Astrocyte (in vitro differentiated cells and primary cell): Measurements from ENCODE around the gene LRSAM1. TPM values are rescaled to one million over a fixed set of nuclear protein-coding genes. Genes with fewer than 3 reads are reported as not detected.

Source experiments
- DNase-seq: peaks from one replicate; pipeline ENCODE4 v3.0.0-alpha.2; 2010; ENCODE audit warnings: low read depth
- FAIRE-seq: peaks from 2 replicates; lab custom pipeline; 2011; peaks lifted over from hg19 to GRCh38; lab: Jason Lieb, UNC
- H2AFZ ChIP-seq: 2 replicates; pipeline ENCODE4 v1.6.0; 2012; ENCODE audit warnings: low read depth, low read length, inconsistent platforms
- H3K27ac ChIP-seq: 2 replicates; pipeline ENCODE4 v1.5.1; 2011; ENCODE audit warnings: low read depth, low read length, inconsistent platforms
- H3K27me3 ChIP-seq: 2 replicates; pipeline ENCODE4 v1.6.0; 2011; ENCODE audit warnings: low read length, inconsistent platforms; ENCODE audit not compliant: insufficient read depth
- H3K36me3 ChIP-seq: 2 replicates; pipeline ENCODE4 v1.5.1; 2011; ENCODE audit warnings: low read length, inconsistent platforms; ENCODE audit not compliant: insufficient read depth
- H3K4me1 ChIP-seq: 2 replicates; pipeline ENCODE4 v1.5.1; 2011; ENCODE audit warnings: low read length, inconsistent platforms; ENCODE audit not compliant: insufficient read depth
- H3K4me2 ChIP-seq: 2 replicates; pipeline ENCODE4 v1.6.0; 2012; ENCODE audit warnings: low read length, inconsistent platforms
- H3K4me3 ChIP-seq: 2 replicates; pipeline ENCODE4 v1.5.1; 2011; ENCODE audit warnings: low read depth, mild to moderate bottlenecking, low read length, inconsistent platforms; ENCODE audit not compliant: insufficient read depth
- H3K79me2 ChIP-seq: 2 replicates; pipeline ENCODE4 v1.6.0; 2012; ENCODE audit warnings: mild to moderate bottlenecking, low read length, inconsistent platforms; ENCODE audit not compliant: insufficient read depth
- H3K9ac ChIP-seq: 2 replicates; pipeline ENCODE4 v1.6.0; 2012; ENCODE audit warnings: mild to moderate bottlenecking, low read length, inconsistent platforms
- H3K9me3 ChIP-seq: 2 replicates; pipeline ENCODE4 v1.5.1; 2012; ENCODE audit warnings: low read depth, mild to moderate bottlenecking, low read length, inconsistent platforms; ENCODE audit not compliant: insufficient read depth
- H4K20me1 ChIP-seq: 2 replicates; pipeline ENCODE4 v1.6.0; 2012; ENCODE audit warnings: low read length, inconsistent platforms; ENCODE audit not compliant: insufficient read depth
- H3K27ac Mint-ChIP-seq: one replicate; pipeline ENCODE4 v1.8.0; 2021; ENCODE audit warnings: mild to moderate bottlenecking, mixed read lengths; ENCODE audit not compliant: unreplicated experiment
- H3K27me3 Mint-ChIP-seq: one replicate; pipeline ENCODE4 v1.8.0; 2021; ENCODE audit warnings: low read depth, mixed read lengths; ENCODE audit not compliant: unreplicated experiment
- H3K36me3 Mint-ChIP-seq: one replicate; pipeline ENCODE4 v1.8.0; 2021; ENCODE audit warnings: low read depth, mixed read lengths; ENCODE audit not compliant: unreplicated experiment
- H3K4me1 Mint-ChIP-seq: one replicate; pipeline ENCODE4 v1.8.0; 2021; ENCODE audit warnings: low read depth, mixed read lengths; ENCODE audit not compliant: unreplicated experiment
- H3K4me3 Mint-ChIP-seq: one replicate; pipeline ENCODE4 v1.8.0; 2021; ENCODE audit warnings: mild to moderate bottlenecking, moderate library complexity, mixed read lengths; ENCODE audit not compliant: unreplicated experiment
- H3K9me3 Mint-ChIP-seq: one replicate; pipeline ENCODE4 v1.8.0; 2021; ENCODE audit warnings: mild to moderate bottlenecking, mixed read lengths; ENCODE audit not compliant: unreplicated experiment
- EZH2 ChIP-seq: IDR thresholded peaks from 2 replicates; pipeline ENCODE4 v1.6.1; 2012; ENCODE audit warnings: mild to moderate bottlenecking, low read length, inconsistent platforms; ENCODE audit not compliant: insufficient read depth
- total RNA-seq: library from RNA; stranded (reverse); gene quantifications from 2 replicates; pipeline ENCODE4 v1.2.1, GENCODE V29; 2021
- TF ChIP-seq, protein P1 (sequence below): IDR thresholded peaks from 2 replicates; pipeline ENCODE4 v1.5.1; 2011; ENCODE audit warnings: low read depth, mild to moderate bottlenecking, inconsistent platforms, low read length, moderate library complexity; ENCODE audit not compliant: insufficient read depth

LRSAM1 gene
- total RNA-seq, 1 donor from 2014 or later = 18.7 TPM

DNA sequence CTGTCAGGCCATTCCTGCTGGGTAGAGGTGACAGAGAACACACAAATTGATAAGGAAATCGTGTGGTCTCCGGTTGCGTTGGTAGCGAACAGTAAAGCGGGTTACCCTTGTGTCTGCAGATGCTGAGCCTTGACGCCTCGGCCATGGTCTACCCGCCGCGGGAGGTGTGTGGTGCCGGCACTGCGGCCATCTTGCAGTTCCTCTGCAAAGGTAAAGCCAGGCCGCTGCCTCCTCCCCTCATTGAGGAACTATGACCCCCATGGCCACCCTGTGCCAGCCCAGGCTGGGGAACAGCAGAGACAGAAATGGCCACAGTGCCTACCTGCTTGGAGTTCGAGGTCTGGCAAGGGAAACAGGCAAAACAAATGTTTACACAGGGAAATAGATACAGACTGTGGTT lies 16.3 kb downstream of the LRSAM1 start:
- H3K27ac Mint-ChIP-seq = no peak overlapping the region
- no peak overlapping the region for H3K4me2 ChIP-seq
- no peak overlapping the region for H3K27ac ChIP-seq
- H3K9me3 Mint-ChIP-seq = no peaks in the 10 kb centered on the region
- no peaks in the 10 kb centered on the region for H3K79me2 ChIP-seq
- no peaks in the 10 kb centered on the region for H4K20me1 ChIP-seq
- no peak overlapping the region for H3K4me3 Mint-ChIP-seq
- DNase-seq = no peak
- FAIRE-seq = no peak
- TF ChIP-seq, protein P1, sequence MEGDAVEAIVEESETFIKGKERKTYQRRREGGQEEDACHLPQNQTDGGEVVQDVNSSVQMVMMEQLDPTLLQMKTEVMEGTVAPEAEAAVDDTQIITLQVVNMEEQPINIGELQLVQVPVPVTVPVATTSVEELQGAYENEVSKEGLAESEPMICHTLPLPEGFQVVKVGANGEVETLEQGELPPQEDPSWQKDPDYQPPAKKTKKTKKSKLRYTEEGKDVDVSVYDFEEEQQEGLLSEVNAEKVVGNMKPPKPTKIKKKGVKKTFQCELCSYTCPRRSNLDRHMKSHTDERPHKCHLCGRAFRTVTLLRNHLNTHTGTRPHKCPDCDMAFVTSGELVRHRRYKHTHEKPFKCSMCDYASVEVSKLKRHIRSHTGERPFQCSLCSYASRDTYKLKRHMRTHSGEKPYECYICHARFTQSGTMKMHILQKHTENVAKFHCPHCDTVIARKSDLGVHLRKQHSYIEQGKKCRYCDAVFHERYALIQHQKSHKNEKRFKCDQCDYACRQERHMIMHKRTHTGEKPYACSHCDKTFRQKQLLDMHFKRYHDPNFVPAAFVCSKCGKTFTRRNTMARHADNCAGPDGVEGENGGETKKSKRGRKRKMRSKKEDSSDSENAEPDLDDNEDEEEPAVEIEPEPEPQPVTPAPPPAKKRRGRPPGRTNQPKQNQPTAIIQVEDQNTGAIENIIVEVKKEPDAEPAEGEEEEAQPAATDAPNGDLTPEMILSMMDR = no peak
- TF ChIP-seq EZH2 = no peak
- no peak overlapping the region for H3K9ac ChIP-seq
- no peaks in the 10 kb centered on the region for H3K9me3 ChIP-seq
- H2AFZ ChIP-seq = no peak overlapping the region
- peaks cover 21% of the 10 kb centered on the region for H3K36me3 Mint-ChIP-seq
- H3K4me3 ChIP-seq = no peak overlapping the region
- no peaks in the 10 kb centered on the region for H3K36me3 ChIP-seq
- no peaks in the 10 kb centered on the region for H3K27me3 ChIP-seq
- no peaks in the 10 kb centered on the region for H3K27me3 Mint-ChIP-seq
- peaks cover 7% of the 10 kb centered on the region for H3K4me1 ChIP-seq
- no peaks in the 10 kb centered on the region for H3K4me1 Mint-ChIP-seq

DNA sequence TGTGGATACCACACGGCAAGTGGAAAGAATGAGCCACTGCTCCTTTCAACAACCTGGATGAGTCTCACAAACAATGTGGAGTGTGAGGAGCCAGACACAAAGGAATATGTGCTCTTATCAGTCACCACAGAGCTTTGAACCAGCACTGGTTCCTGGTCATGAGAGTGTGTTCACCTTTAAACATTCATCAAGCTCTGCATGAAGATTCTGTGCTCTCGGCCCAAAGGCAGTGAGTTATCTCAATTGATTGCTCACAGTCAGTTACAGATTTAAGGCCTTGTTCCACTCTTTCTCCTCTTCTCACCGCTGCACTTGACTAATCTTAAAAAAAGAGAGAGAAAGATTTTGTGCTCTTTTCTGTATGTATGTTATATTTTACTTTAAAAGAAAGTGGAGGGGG lies 19.4 kb downstream of the LRSAM1 start:
- Mint-ChIP-seq H3K36me3 (peaks cover 33% of the 10 kb centered on the region), H3K27me3 (no peaks in the 10 kb centered on the region)
- H3K9ac ChIP-seq = no peak overlapping the region

DNA sequence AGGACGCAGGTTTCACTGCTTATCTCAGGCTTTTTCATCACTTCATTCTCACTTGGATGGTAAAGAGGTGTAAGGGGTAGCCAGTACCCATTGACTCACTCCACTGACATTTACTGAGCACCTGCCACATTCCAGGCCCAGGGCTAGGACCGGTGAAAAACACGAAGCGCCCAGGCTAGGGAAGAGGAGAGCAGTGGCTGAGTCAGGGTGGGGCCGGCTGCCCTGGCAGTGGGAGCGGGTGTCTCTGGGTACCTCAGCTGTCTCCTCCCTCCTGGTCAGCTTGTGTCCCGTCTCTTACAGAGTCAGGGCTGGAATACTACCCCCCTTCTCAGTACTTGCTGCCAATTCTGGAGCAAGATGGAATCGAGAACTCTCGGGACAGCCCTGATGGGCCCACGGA lies 22.2 kb downstream of the LRSAM1 start:
- no peaks in the 10 kb centered on the region for H3K4me1 Mint-ChIP-seq
- Histone ChIP-seq H3K79me2 (no peaks in the 10 kb centered on the region), H3K27ac (no peak overlapping the region), H4K20me1 (no peaks in the 10 kb centered on the region), H3K4me2 (no peak overlapping the region), H3K4me3 (no peak overlapping the region), H3K9me3 (no peaks in the 10 kb centered on the region), H2AFZ (no peak overlapping the region), H3K27me3 (no peaks in the 10 kb centered on the region), H3K4me1 (no peaks in the 10 kb centered on the region), H3K36me3 (no peaks in the 10 kb centered on the region), H3K9ac (no peak overlapping the region)
- no peak overlapping the region for H3K27ac Mint-ChIP-seq
- no peak for TF ChIP-seq EZH2
- TF ChIP-seq, protein P1 = no peak
- H3K4me3 Mint-ChIP-seq = no peak overlapping the region
- H3K36me3 Mint-ChIP-seq = peaks cover 21% of the 10 kb centered on the region
- H3K27me3 Mint-ChIP-seq = no peaks in the 10 kb centered on the region
- DNase-seq (no peak), FAIRE-seq (no peak)
- H3K9me3 Mint-ChIP-seq = no peaks in the 10 kb centered on the region

More for the DNA sequence above, 19.4 kb downstream of the LRSAM1 start:
- Mint-ChIP-seq H3K9me3 (no peaks in the 10 kb centered on the region), H3K4me1 (no peaks in the 10 kb centered on the region), H3K4me3 (no peak overlapping the region), H3K27ac (no peak overlapping the region)
- Histone ChIP-seq H3K79me2 (no peaks in the 10 kb centered on the region), H3K27ac (no peak overlapping the region), H2AFZ (no peak overlapping the region), H3K9me3 (no peaks in the 10 kb centered on the region), H3K36me3 (no peaks in the 10 kb centered on the region), H3K4me1 (no peaks in the 10 kb centered on the region), H3K4me2 (no peak overlapping the region), H4K20me1 (no peaks in the 10 kb centered on the region), H3K27me3 (no peaks in the 10 kb centered on the region), H3K4me3 (no peak overlapping the region)
- FAIRE-seq (no peak), DNase-seq (no peak)
- TF ChIP-seq, protein P1 = no peak
- TF ChIP-seq EZH2 = no peak
